BE2C (cell line): ENCODE measurements around the gene CHCHD1.

ENCODE experiments used
- DNase-seq: peaks from one replicate; pipeline ENCODE4 v3.0.0-alpha.2; 2020
- H3K27me3 ChIP-seq: fragments of 250-450 bp; sonication (Bioruptor Pico); 2 replicates; pipeline ENCODE4 v1.5.1; 2020; ENCODE audit warnings: mild to moderate bottlenecking
- H3K36me3 ChIP-seq: fragments of 250-450 bp; sonication (Bioruptor Pico); 2 replicates; pipeline ENCODE4 v1.5.1; 2020; ENCODE audit warnings: mild to moderate bottlenecking
- H3K4me1 ChIP-seq: fragments of 250-450 bp; sonication (Bioruptor Pico); 2 replicates; pipeline ENCODE4 v1.5.1; 2020
- H3K4me3 ChIP-seq: 2 replicates; pipeline ENCODE4 v1.5.1; 2011; ENCODE audit warnings: low read depth, low read length
- H3K9me3 ChIP-seq: fragments of 250-450 bp; sonication (Bioruptor Pico); 2 replicates; pipeline ENCODE4 v1.5.1; 2020
- CTCF ChIP-seq: IDR thresholded peaks from 2 replicates; pipeline ENCODE4 v1.5.1; 2012; ENCODE audit warnings: mild to moderate bottlenecking, low read depth, low read length

Gene CHCHD1

DNA sequence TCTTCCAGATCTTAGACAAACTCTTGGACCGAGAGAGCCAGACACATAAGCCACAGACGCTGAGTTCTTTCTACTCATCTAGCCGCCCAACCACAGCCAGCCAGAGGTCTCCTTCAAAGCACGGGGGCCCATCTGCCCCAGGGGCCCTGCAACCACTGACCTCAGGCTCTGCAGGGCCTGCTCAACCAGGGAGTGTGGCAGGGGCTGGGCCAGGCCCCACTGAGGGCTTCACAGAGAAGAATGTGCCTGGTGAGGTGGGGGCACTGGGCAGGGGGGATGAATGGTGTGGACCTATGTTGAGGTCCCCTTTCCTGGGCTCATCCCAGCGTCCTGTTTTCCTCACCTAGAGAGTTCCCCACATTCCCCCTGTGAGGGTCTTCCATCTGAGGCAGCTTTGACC, 14.9 kb downstream of the CHCHD1 start:
- no peak for TF ChIP-seq CTCF

GRCh38 chr10:73797324-73798025, 15.6 kb downstream of the CHCHD1 start:
- Histone ChIP-seq H3K4me1 (no peaks in the 10 kb centered on the region), H3K9me3 (no peaks in the 10 kb centered on the region), H3K27me3 (no peaks in the 10 kb centered on the region), H3K4me3 (no peak overlapping the region), H3K36me3 (peaks cover 6% of the 10 kb centered on the region)
- no peak for TF ChIP-seq CTCF
- DNase-seq: no peak

More for the DNA sequence above, 14.9 kb downstream of the CHCHD1 start:
- DNase-seq: no peak
- Histone ChIP-seq H3K36me3 (peaks cover 6% of the 10 kb centered on the region), H3K4me3 (no peak overlapping the region), H3K4me1 (no peaks in the 10 kb centered on the region), H3K27me3 (no peaks in the 10 kb centered on the region), H3K9me3 (no peaks in the 10 kb centered on the region)

DNA sequence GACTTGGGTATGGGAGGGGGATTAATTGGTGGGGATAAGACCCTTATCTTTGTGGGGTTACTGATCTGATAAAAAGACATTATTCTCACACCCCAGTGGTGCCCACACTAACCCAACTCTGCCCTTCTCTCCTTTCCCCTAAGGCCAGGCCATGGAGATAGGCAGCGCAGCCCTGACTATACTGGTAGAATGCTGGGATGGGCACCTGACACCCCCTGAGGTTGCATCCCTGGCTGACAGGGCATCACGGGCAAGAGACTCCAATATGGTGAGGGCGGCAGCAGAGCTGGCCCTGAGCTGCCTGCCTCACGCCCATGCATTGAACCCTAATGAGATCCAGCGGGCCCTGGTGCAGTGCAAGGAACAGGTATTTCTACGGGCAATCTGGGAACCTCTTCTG, 16.2 kb downstream of the CHCHD1 start:
- H3K36me3 ChIP-seq: peaks cover 3% of the 10 kb centered on the region

DNA sequence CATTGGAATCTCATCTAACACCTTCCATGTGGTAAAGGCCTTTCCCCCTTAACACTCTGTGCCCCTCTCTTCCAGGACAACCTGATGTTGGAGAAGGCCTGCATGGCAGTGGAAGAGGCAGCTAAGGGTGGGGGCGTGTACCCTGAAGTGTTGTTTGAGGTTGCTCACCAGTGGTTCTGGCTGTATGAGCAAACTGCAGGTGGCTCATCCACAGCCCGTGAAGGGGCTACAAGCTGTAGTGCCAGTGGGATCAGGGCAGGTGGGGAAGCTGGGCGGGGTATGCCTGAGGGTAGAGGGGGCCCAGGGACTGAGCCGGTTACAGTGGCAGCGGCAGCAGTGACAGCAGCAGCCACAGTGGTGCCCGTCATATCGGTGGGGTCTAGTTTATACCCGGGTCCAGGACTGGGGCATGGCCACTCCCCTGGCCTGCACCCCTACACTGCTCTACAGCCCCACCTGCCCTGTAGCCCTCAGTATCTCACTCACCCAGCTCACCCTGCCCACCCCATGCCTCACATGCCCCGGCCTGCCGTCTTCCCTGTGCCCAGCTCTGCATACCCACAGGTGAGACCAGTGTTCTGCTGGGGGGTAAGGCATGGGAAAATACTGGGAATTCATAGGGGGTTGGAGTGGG, 17.2 kb downstream of the CHCHD1 start:
- H3K4me1 ChIP-seq: no peaks in the 10 kb centered on the region
- H3K9me3 ChIP-seq: no peaks in the 10 kb centered on the region
- no peak overlapping the region for H3K4me3 ChIP-seq
- H3K36me3 ChIP-seq: peaks cover 3% of the 10 kb centered on the region
- no peak for TF ChIP-seq CTCF
- H3K27me3 ChIP-seq: no peaks in the 10 kb centered on the region
- DNase-seq: no peak

More for the DNA sequence above, 16.2 kb downstream of the CHCHD1 start:
- Histone ChIP-seq H3K27me3 (no peaks in the 10 kb centered on the region), H3K9me3 (no peaks in the 10 kb centered on the region), H3K4me1 (no peaks in the 10 kb centered on the region), H3K4me3 (no peak overlapping the region)
- no peak for DNase-seq
- TF ChIP-seq CTCF: no peak

GRCh38 chr10:73799899-73800559, 18.2 kb downstream of the CHCHD1 start:
- H3K36me3 ChIP-seq: peaks cover 3% of the 10 kb centered on the region
- H3K4me3 ChIP-seq: no peak overlapping the region
- no peaks in the 10 kb centered on the region for H3K27me3 ChIP-seq
- H3K4me1 ChIP-seq: no peaks in the 10 kb centered on the region
- no peak for DNase-seq
- no peaks in the 10 kb centered on the region for H3K9me3 ChIP-seq
- TF ChIP-seq CTCF: no peak
